Fibroblast of gingiva (primary cell): Measurements from ENCODE around the gene HEXIM2.
"Not testable (repeated sequence)": the region's sequence is repeated elsewhere in the genome, so short reads cannot be mapped to it uniquely, and the experiment has no call there.

ENCODE experiments used
- DNase-seq: peaks from one replicate; pipeline ENCODE4 v3.0.0-alpha.2; 2011; ENCODE audit warnings: low read depth

HEXIM2 gene, protein sequence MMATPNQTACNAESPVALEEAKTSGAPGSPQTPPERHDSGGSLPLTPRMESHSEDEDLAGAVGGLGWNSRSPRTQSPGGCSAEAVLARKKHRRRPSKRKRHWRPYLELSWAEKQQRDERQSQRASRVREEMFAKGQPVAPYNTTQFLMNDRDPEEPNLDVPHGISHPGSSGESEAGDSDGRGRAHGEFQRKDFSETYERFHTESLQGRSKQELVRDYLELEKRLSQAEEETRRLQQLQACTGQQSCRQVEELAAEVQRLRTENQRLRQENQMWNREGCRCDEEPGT

DNA sequence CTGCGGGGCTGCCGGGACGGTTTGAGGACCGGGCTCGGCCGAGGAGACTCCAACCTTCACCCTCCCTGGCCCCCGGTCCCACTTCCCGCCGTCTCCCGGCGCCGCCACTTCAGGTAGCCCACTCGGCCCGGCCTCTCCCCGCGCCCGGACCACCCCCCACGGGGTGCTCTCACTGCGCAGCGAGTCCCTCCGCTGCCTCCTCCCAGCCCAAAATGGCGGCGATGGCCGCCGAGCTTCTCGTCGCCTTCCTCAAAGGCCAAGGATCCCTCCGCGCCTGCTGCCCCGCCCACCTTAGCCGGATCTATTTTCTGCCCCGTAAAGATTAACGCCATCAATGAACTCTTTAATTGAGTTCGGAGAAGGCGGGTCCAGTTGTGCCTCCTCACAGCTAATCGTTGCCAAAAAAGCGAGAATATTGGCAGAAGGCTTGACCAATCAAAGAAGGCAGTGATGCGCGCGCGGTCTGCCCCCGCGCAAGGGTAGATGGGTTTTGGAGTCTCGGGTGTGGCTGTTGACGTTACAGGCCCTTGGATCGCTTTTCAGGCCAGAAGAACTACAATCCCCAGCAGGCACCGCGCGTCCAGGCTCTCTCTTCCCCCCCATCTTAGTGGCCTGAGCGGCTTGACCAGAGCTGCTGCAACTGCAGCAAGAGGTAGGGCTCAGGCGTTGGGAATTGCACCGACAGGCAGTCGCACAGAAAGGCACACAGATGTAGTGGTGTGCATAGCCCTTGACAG, at the start of gene HEXIM2:
TSS of gene HEXIM2 (plus strand) at position 588 of the 737 bp plus-strand sequence. CDS start 919 bp downstream, outside the sequence.
- DNase-seq: peak; percentile 100

DNA sequence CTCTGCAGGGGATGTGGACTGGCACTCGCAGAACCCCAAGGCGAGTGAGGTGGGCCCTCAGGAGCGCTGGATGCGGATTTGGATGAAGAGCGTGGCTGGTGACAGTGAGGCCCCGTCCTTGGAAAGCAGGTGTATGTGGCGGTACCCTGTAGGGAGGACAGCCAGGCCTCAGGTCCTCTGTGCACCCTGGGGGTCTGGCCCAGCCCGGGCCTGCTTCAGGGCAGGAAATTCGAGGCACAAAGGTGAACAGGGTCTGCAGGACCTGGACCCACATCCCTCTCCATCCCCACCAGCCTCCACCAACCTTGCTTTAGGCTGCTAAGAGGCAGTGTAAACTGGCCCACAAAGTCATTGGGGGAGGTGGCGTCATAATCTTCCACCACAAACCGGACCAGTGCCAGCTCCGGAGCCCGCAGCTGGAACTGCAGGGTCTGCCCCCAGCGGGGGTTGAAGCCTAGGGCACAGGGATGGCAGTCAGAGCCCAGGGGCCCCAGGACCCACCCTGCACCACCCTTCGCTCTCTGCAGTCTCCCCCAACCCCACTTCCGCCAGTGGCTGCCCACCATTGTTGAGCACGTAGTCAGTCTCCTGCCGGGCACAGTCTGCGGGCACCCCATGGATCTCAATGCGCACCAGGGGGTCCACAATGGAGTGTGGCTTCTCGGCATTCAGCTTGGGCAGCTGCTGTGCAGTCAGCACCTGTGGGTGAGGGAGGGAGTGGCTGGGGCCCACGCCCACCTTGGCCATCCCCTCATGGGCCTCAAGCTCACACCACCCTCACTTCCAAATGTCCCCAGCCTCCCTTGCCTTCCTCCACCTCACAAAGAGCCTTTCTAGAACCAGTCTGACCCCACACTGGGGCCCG, 48.9 kb upstream of the HEXIM2 start:
- no peak for DNase-seq

DNA sequence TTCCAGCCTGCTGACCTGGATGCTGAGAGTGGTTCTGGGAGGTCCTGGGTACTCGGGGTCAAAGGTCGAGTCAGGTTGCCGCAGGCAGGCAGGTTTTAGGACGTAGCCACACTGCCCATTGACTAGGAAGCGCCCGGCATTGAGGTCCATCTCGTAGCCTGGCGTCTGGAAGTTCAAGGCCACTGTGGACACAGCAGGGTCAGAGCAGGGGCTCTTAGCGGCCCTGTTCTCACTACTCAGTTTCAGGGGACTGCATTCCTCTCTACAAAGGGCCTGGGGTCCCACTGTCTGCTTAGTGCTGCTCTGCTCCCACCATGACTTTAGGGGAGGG, 48.3 kb upstream of the HEXIM2 start:
- no peak for DNase-seq

DNA sequence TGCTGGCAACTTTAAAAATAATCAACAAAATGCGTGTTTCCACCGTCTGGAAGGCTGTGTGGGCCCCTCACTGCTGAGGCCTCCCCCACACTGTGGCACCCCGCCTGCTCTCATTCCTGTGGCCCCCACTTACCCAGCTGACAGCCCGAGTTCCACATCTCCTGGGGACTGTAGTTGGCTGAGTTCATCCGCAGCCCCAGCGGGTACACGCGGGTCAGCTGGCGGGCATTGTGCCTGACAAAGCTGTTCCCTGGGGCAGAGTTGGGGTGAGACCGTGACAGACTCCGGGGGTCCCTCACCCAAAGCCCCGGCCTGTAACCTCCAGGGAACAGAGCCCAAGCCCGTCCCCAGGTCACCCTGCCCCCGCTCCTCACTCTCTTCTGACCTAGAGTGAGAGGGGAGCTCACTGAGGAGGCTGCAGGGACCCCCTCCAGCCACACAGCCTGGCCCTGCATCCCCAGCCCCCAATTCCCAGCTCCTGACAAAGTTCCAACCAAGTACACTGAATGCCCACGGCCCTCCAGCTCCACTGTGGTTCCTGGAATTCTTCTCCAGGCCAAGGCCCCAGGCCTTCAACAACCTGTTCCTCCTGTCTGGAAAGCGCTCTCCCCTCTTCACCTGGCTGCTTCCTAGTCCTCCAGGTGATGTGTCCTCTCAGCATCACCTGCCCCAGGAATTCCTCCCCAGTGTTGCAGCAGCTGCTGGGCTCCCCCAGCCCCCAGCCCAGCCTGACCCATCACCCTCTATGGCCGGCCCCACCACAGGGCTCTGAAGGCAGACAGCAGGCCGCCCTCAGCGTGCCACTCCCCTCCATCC, 47.4 kb upstream of the HEXIM2 start:
- DNase-seq: no peak

DNA sequence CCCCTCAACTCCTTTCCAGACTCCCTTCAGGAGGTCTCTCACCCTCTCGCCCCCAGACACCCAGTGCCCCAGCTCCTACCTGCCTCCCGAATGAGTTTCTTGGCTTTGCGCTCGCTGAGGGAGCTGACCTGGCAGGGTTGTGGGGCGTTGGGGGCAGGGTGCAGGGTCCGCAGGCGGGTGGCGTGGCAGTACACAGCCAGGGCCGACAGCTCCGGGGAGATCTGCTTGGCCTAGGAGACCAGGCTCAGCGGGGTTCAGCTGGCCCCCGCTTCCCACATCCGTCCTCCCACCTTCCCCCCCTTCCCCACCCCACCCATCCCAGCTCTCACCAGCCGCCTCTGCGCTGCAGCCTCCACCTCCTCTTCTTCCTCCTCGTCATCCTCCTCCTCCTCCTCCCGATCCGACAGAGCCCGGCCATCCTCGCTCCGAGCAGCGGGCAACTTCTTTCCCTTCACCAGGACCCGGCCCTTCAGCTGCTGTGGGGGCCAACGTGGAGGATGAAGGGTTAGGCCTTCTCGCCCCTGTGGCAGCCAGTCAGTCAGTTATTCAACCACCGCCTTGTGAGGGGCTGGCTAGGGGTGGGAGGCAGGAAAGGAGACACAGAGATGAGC, 46.6 kb upstream of the HEXIM2 start:
- no peak for DNase-seq

DNA sequence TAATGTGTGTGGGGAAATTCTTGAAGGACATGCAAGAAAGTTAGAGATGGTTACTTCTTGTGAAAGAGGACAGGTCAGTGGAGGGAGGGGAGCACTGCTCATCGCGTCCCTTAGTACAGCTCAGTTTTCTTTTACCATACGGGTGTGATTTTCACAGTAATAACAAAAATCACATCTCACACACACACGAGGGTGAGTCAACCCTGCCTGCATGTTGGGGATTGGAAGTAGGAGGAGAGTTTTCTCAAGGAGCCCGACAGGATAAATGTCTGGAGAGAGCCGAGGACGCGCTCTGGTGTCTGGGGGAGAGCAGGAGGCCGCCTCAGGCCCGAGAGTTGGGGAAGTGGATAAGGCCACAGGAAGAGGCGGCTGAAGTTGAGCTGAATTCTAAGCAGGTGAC, 45.8 kb upstream of the HEXIM2 start:
- no peak for DNase-seq

DNA sequence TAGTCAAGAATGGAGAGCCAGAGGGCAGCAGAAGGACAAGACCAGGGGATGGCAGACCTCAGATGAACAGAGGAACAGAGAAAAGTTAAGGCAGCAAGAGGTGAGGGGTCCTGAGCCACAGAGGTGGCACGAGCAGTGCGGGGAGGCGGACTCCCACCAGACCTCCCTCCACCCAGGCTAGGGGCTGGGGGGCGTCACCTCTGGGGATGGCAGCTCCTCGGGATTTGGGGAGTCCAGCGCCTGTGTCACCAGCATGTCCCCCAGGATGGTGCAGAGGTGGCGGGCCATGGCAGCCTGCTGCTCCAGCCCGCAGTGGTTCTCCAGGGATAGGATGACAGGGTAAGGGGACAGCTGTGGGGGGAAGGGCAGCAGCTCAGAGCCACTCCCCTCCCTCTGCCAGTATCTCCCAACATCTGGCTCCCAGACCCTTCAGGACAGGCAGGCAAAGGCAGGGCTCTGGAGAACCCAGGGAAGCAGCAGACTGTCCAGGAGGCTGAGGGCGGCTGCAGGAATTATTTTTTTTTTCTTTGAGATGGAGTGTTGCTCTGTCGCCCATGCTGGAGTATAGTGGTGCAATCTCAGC, 45.1 kb upstream of the HEXIM2 start:
- DNase-seq: no peak

DNA sequence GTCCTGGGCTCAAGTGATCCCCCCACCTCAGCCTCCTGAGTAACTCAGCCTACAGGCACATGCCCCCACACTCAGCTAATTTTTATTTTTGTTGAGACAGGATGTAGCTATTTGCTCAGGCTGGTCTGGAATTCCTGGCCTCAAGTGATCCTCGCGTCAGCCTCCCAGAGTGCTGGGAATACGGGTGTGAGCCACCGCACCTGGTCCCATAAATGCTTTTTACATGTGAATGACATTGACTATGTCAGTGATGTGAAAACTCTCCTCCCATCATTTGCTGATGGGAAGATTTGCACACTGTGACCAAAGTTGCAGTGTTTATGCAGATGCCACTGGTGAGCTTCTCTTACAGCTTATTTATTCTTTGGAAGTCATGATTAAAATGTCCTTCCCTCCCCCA, 44.3 kb upstream of the HEXIM2 start:
- DNase-seq: no peak

DNA sequence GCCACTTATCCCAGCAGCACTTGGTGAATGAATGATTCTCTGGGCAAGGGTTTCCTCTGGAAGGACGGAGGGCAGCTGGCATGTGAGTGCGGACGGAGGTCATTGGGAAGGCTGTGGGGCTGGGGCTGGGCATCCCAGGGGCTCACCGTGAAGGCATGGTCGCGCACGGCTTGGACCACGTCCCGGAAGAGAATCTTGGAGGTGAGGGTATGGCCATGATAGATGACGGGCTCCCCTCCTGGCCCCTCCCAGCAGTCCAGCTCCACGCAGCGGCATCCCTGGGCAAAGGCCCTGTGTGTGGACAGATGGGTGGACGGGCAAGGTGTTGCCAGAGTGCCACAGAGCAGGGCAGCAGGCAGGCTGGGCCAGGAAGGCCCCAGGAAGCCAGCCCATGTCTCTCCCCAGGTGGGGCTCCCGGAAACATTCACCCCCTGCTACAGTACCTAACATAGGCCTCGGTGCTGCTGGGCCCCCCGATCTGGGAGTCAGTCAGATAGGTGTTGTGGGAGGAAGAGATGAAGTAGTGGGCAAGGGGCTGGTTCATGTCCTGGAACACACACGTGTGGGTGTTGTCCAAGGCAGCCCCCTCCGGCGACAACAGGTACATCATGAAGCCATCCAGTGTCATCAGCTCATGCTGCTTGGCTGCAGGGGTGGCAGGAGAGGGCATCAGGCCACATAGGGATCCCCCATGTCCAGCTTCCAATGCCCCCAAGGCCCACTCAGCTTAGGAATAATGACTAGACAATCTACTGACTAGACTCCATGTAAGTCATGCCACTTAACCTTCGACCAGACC, 43.6 kb upstream of the HEXIM2 start:
- DNase-seq: no peak

DNA sequence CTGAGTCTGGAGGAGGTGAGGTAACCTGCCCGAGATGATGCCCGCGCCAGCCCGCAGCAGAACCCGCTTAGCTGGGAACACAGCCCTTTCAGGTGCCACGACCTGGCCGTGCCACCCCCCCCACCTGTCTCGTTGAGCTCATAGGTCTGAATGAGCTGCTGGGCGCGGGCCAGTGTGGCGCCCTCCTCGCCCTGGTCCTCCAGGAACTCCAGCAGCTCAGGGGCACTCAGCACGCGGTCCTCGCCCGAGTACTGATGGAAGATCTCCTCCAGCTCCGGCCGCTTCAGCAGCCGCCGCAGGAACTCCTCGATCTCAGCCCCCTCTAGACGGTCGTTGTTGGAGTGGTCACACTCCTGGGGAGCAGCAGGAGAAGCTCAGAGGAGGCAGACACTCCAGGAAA, 43.0 kb upstream of the HEXIM2 start:
- no peak for DNase-seq

DNA sequence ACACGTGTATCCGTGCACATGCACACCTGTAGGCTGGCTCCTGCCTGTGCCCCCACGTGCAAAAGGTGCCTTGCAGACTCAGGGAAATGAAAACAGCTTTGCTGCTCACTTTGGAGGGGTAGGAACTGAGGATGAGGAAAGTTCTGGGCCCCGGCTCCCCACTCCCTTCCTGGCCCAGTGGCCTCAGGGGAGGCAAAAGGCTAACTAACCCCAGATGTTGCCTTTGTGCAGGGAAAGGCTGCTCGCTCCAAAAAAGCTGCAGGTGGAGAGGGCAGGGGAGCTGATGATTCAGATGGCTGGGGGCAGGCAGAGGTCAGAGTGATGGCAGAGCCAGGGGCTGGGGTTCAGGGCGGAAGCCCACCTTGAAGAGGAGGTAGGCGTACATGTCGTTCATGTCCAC, 41.7 kb upstream of the HEXIM2 start:
- no peak for DNase-seq

DNA sequence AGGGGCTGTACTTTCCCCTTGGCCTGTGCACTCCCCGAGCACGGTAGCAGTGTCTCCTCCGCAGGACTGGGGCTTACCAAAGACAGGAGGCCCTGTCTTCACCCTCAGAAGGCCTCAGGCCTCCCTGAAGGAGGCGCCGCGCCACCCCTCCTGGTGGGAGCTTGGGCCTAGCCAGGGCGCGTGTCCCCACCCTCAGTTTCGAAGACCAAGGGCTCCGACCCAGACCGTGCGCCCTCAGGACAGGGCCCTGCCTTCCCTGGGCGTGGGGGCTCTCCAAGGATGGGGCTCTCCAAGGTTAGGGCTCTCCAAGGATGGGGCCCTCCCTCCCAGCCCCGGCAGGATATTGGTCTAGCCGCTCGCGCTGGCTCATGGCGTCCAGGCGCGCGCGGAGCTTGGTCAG, 41.1 kb upstream of the HEXIM2 start:
- no peak for DNase-seq

DNA sequence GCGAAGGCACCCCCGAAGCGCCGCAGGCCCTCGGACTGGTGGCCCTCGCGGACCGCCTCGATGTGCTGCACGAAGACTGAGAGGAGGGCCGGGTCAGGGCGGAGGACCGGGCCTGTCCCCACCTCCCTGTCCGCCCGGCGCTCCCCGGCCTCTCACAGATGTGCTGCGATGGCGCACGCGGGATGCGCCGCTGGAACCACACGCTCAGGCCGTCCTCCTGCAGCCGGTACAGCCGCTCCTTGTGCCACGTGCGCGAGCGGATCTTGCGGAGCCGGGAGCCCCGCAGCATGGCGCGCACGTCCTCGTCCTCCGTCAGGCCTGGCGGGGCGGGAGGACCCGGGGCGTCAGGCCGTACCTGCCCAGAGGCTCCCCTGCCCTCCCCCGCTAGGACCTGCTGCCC, 40.6 kb upstream of the HEXIM2 start:
- DNase-seq: no peak

DNA sequence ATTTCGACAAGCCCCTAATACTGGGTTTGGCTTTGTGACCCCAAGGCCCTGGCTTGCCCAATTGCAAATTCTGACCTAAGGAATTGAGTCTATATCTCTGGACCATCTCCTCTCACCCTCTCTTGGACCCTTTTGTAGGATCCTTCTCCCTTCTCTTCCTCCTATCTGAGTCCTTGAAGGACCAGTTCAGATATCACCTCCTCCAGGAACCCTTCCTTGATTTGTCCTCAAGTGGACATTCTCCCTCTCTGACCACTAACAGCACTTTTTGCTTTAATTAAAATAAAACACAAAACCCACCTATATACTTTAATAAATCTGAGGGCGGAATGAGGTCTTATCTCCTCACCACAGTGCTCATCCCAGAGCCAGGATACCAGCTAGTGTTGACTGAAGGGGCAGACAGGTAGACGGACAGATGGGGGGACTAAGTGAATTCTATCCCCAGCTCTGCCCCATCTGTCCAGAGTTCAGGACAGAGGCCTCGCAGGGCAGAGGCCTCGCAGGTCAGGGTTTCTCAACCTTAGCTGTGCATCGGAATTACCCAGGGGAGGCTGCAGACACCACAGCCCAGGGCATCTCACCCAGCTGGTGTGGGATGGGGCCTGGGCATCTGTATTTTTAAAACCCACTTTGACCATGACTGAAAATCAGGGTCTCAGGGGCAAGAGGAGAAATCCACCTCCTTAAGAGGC, 38.5 kb upstream of the HEXIM2 start:
- DNase-seq: no peak

DNA sequence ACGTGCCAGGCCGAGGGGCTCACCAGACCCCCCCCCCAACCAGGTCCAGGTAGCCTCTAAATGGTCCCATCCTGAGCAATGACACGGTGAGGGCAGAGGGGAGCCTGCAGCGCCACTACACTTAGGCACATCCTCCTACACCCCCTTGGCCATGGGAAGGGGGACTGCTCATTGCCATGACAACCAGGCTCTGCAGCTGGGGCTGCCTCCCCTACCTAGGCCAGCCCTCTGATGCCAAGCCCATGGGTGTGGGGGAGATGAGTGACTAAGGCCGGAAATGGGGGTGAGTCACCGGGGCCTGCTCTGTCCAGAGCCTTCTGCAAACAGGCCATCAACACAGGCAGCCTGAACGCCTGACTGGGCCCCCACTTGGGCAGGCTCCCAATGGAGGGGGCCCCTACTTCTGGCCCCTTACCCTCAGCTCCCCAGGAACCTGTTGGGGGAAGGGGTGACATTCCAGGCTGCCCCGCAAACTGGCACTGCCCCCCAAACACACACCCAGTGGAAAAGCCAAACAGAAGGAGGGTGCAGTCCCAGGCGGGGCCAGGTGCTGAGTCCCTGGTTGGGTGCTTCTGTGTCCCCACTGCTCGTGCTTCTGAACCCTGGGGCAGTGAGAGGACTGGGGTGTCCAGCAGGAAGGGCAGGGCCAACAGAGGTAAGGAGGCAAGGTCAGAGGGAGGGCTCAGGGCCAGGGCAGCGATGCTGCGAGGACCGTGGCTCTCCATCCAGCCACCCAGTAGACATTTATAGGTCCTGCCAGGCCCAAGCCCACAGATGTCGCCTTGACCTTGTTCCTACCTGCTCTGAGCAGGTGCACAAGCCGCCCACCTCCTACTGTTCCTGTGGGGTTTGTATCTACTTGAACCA, 37.5 kb upstream of the HEXIM2 start:
- DNase-seq: peak; percentile 64

DNA sequence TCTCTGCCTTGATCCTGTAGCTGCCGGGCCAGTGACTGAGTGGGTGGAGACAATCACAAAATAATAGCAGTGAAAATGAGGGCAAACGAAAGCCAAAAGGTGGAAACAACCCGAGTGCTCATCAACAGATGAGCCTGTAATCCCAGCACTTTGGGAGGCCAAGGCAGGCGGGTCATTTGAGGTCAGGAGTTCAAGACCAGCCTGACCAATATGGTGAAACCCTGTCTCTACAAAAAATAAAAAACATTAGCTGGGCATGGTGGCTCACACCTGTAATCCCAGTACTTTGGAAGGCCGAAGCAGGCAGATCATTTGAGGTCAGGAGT, 36.9 kb upstream of the HEXIM2 start:
- DNase-seq: not testable (repeated sequence)

DNA sequence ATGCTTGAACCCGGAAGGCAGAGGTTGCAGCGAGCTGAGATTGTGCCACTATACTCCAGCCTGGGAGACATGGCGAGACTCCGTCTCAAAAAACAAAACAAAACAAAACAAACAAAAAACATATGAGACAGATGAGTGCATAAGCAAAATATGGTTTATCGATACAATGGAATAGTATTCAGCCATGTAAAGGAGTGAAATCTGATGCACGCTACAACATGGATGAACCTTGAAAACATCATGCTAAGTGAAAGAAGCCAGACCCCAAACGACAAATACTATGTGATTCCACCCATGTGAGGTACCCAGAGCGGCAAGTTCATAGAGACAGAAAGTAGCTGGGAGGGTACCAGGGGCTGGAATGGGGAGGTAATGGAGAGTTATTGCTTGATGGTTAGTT, 36.2 kb upstream of the HEXIM2 start:
- no peak for DNase-seq

DNA sequence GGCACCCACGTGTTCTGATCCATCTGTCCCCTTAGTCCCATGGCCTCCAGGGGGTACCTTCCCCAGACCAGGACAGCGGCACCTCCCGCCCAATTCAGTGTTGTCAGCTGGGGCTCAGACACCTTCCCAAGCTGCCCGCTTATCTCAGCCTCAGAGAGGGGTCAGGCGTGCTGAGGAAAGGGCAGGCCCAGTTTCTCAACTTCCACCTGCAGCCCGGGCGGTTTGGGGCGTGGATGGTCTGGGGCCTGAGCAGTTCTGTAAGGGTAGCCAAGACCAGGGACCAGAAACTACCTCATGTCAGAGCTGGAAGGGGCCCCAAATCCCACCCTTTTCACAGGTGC, 34.5 kb upstream of the HEXIM2 start:
- DNase-seq: no peak
